HG03060 (cell line): ENCODE data around the gene MAGI1.
"Not testable (repeated sequence)": the region's sequence is repeated elsewhere in the genome, so short reads cannot be mapped to it uniquely, and the experiment has no call there.

ENCODE experiments used
- ATAC-seq: cut with Tn5 transposase; IDR thresholded peaks from one replicate; pipeline ENCODE4 v1.9.1; 2021; ENCODE audit warnings: low read depth, moderate number of reproducible peaks; ENCODE audit not compliant: unreplicated experiment

Gene MAGI1

GRCh38 chr3:65561617-65562016, 477.1 kb downstream of the MAGI1 start:
- ATAC-seq: no peak

- ATAC-seq: no peak
These were observed 477.8 kb downstream of the MAGI1 start for GRCh38 chr3:65560901-65561300.

- ATAC-seq: no peak
These were observed 478.6 kb downstream of the MAGI1 start for GRCh38 chr3:65560133-65560532.

- ATAC-seq: no peak
These were observed 479.1 kb downstream of the MAGI1 start for GRCh38 chr3:65559643-65560042.

- no peak for ATAC-seq
These were observed 479.9 kb downstream of the MAGI1 start for GRCh38 chr3:65558826-65559225.

- ATAC-seq: no peak
These were observed 480.7 kb downstream of the MAGI1 start for GRCh38 chr3:65557899-65558564.

- no peak for ATAC-seq
These were observed 481.7 kb downstream of the MAGI1 start for GRCh38 chr3:65556934-65557577.

GRCh38 chr3:65552434-65552833, 486.3 kb downstream of the MAGI1 start:
- ATAC-seq: no peak

GRCh38 chr3:65551945-65552344, 486.8 kb downstream of the MAGI1 start:
- no peak for ATAC-seq

GRCh38 chr3:65550137-65550536, 488.6 kb downstream of the MAGI1 start:
- ATAC-seq: no peak

GRCh38 chr3:65549626-65549959, 489.1 kb downstream of the MAGI1 start:
- no peak for ATAC-seq

GRCh38 chr3:65548848-65549625, 489.7 kb downstream of the MAGI1 start:
- no peak for ATAC-seq

GRCh38 chr3:65545429-65545828, 493.3 kb downstream of the MAGI1 start:
- ATAC-seq: no peak

- not testable (repeated sequence) for ATAC-seq
These were observed 495.3 kb downstream of the MAGI1 start for GRCh38 chr3:65543391-65543790.

- no peak for ATAC-seq
These were observed 498.1 kb downstream of the MAGI1 start for GRCh38 chr3:65540666-65541065.

GRCh38 chr3:65539616-65540015, 499.1 kb downstream of the MAGI1 start:
- ATAC-seq: no peak

- no peak for ATAC-seq
These were observed 500.6 kb downstream of the MAGI1 start for GRCh38 chr3:65538101-65538500.

GRCh38 chr3:65537109-65537508, 501.6 kb downstream of the MAGI1 start:
- ATAC-seq: no peak

- no peak for ATAC-seq
These were observed 503.5 kb downstream of the MAGI1 start for GRCh38 chr3:65535260-65535659.

- ATAC-seq: no peak
These were observed 503.9 kb downstream of the MAGI1 start for GRCh38 chr3:65534805-65535204.

GRCh38 chr3:65532749-65533148, 506.0 kb downstream of the MAGI1 start:
- no peak for ATAC-seq

- no peak for ATAC-seq
These were observed 506.5 kb downstream of the MAGI1 start for GRCh38 chr3:65532215-65532614.
